ENCODE data around the gene NOC2L. TPM values are rescaled to one million over a fixed set of nuclear protein-coding genes. Genes with fewer than 3 reads are reported as not detected.

Gene NOC2L
- total RNA-seq, 1 donor from 2014 or later: 95.5 TPM

DNA sequence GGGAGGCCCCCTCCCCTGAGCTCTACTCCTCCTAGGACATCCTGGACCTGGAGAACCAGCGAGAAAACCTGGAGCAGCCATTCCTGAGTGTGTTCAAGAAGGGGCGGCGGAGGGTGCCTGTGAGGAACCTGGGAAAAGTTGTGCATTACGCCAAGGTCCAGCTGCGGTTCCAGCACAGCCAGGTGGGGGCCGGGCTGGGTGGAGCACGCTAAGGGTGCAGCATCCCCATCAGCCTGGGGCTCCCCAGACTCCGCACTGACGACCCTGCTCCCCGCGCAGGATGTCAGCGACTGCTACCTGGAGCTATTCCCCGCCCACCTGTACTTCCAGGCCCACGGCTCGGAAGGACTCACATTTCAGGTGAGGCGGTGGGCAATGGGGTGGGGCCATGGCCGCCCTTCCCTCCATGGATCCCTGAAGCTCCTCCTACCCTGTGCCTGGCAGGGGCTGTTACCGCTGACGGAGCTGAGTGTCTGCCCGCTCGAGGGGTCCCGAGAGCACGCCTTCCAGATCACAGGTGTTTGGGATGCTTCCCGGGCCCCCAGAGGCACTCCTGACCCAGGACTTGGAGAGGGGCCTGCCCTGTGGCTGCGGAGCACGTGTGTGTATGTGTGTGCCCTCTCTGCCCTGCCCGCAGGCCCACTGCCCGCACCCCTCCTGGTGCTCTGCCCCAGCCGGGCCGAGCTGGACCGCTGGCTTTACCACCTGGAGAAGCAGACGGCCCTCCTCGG, 11.4 kb upstream of the NOC2L start:
- POLR2A ChIA-PET: no interaction called here
- no peak for DNase-seq
- no peaks in the 10 kb centered on the region for H3K9me3 Mint-ChIP-seq
- CTCF ChIA-PET: no interaction called here
- intact Hi-C loops (cut with micrococcal nuclease): no loop called here
- H3K36me3 Mint-ChIP-seq (ENCODE audit: low read depth): no peaks in the 10 kb centered on the region
- no peak overlapping the region for H3K4me3 Mint-ChIP-seq
- peaks cover 19% of the 10 kb centered on the region for H3K27me3 Mint-ChIP-seq
- TF ChIP-seq, protein P1, sequence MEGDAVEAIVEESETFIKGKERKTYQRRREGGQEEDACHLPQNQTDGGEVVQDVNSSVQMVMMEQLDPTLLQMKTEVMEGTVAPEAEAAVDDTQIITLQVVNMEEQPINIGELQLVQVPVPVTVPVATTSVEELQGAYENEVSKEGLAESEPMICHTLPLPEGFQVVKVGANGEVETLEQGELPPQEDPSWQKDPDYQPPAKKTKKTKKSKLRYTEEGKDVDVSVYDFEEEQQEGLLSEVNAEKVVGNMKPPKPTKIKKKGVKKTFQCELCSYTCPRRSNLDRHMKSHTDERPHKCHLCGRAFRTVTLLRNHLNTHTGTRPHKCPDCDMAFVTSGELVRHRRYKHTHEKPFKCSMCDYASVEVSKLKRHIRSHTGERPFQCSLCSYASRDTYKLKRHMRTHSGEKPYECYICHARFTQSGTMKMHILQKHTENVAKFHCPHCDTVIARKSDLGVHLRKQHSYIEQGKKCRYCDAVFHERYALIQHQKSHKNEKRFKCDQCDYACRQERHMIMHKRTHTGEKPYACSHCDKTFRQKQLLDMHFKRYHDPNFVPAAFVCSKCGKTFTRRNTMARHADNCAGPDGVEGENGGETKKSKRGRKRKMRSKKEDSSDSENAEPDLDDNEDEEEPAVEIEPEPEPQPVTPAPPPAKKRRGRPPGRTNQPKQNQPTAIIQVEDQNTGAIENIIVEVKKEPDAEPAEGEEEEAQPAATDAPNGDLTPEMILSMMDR (IDR thresholded peaks at IDR 0.05): no peak
- H3K4me1 Mint-ChIP-seq: peaks cover 6% of the 10 kb centered on the region
- ATAC-seq (ENCODE audit: low read depth): no peak
- H3K27ac Mint-ChIP-seq: no peak overlapping the region

DNA sequence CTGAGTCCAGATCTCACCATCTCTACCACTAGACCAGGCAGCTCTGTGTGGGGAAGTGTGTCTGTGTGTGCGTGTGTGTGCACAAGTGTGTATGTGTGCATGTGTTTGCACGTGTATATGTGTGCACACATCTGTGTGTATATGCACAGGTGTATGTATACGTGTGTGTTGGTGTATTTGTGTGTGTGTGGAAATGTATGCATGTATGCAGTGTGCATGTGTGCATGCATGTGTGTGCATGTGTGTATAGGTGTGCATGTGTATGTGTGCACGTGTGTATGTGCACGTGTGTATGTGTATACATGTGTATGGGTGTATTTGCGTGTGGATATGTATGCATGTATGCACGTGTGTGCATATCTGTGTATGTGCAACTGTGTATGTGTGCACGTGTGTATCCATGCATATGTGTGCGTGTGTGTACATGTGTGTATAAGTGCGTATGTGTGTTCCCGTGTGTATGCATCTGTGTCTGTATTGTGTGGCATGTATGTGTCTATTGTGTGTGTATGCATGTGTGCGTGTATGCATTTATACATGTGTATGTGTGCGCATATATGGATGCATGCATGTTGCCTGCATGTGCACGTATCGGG, 10.3 kb upstream of the NOC2L start:
- H3K4me3 Mint-ChIP-seq: no peak overlapping the region
- POLR2A ChIA-PET: no interaction called here
- H3K27ac Mint-ChIP-seq: no peak overlapping the region
- no peaks in the 10 kb centered on the region for H3K36me3 Mint-ChIP-seq (ENCODE audit: low read depth)
- CTCF ChIA-PET: no interaction called here
- intact Hi-C loops (cut with micrococcal nuclease): loop anchor here (5.0 kb wide), 1 partner anchor 47 kb away; the partner anchor contains the start of gene SAMD11
- TF ChIP-seq, protein P1 (IDR thresholded peaks at IDR 0.05): no peak
- H3K4me1 Mint-ChIP-seq: peaks cover 6% of the 10 kb centered on the region
- DNase-seq (no peak), ATAC-seq (ENCODE audit: low read depth) (no peak)
- H3K27me3 Mint-ChIP-seq: peaks cover 14% of the 10 kb centered on the region
- no peaks in the 10 kb centered on the region for H3K9me3 Mint-ChIP-seq

DNA sequence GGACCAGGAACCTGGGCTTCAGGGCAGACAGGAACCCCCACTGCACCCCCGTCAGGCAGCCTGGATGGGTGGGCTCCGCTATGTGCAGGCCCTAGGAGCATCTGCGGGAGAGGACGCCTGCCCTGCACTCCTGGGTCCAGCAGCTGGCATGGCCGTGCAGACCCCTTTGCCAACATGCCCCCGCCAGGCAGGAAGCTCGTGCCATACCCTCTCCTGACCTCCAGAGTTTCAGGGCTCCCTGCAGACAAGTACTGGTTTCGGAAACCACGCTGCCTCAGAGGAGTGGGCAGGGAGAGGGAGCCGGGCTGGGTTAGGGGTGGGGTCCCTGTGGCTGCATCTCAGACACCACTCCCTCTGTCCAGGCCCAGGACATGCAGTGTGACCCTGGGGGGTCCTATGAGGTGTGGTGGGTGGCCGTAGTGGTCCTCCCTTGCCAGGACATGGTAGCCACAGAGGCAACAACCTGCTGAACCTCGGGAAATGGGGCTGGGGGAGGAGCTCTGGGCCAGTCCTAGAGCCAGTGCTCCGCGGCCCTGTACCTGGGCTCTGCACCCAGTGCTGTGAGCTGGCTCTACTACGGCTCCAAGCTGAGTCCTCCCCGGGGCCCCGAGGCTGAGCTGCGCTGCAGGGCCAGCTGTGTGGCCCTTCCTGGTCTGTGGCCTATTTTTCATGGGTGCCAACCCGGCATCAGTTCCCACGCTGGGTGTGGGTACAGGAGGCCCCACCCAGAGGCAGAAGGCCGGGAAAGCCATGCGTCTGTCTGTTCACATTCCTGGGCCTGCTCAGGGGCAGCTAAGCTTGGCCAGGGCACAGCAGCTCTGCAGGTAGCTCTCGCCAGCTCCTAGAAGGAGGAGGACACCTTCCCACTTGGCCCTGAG, 8.6 kb upstream of the NOC2L start:
- CTCF ChIA-PET: no interaction called here
- TF ChIP-seq, protein P1 (IDR thresholded peaks at IDR 0.05): no peak

DNA sequence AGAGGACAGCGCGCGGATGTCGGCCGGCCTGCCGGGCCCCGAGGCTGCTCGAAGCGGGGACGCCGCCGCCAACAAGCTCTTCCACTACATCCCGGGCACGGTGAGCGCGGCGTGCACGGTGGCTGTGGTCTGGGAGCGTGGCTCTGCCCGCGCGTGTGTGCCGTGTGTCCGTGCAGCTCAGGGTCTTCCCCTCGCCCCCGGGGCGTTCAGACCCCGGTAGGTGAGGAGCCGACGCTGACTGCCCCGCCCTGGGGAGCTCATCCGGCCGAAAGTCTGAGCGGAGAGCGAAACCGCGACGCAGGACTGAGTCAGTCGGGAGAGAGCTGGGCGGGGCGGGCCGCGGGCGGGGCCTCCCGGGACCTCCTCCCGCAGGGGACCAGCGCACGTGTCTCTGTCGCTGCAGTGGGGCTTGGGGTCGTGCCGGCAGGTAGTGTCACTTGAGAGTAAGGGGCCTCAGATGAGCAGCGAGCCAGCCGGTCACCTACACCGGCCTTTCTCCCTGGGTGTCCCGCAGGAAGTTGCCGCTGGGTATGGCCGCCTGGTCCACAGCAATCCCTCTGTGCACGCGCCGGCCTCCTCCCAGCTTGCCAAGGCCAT, 7.7 kb upstream of the NOC2L start:
- Mint-ChIP-seq H3K27me3 (peaks cover 6% of the 10 kb centered on the region), H3K27ac (no peak overlapping the region), H3K36me3 (ENCODE audit: low read depth) (peaks cover 1% of the 10 kb centered on the region), H3K4me3 (peak overlapping the region; percentile 83), H3K9me3 (no peaks in the 10 kb centered on the region), H3K4me1 (peaks cover 8% of the 10 kb centered on the region)
- ATAC-seq (ENCODE audit: low read depth): peak; percentile 91
- TF ChIP-seq, protein P1 (IDR thresholded peaks at IDR 0.05): no peak
- intact Hi-C loops (cut with micrococcal nuclease): loop anchor here (1.0 to 5.0 kb wide), 2 partner anchors 8 to 45 kb away; partner anchors contain the start of genes NOC2L and SAMD11
- DNase-seq: peak; percentile 65
- ChIA-PET POLR2A (interaction anchor here (1.0 to 1.2 kb wide), 4 partner anchors 9 to 408 kb away, joined by 3 to 5 read pairs (median 4); partner anchors contain the start of gene AURKAIP1), CTCF (interaction anchor here (1.1 to 1.2 kb wide), 2 partner anchors 17 to 61 kb away, joined by 3 to 4 read pairs; no protein-coding TSS in a partner anchor)

More for the DNA sequence above, 8.6 kb upstream of the NOC2L start:
- intact Hi-C loops (cut with micrococcal nuclease): loop anchor here (1.0 to 5.0 kb wide), 2 partner anchors 8 to 45 kb away; partner anchors contain the start of genes NOC2L and SAMD11
- Mint-ChIP-seq H3K4me3 (no peak overlapping the region), H3K4me1 (peaks cover 6% of the 10 kb centered on the region), H3K27me3 (peaks cover 8% of the 10 kb centered on the region), H3K9me3 (no peaks in the 10 kb centered on the region), H3K27ac (no peak overlapping the region), H3K36me3 (ENCODE audit: low read depth) (peaks cover 1% of the 10 kb centered on the region)
- DNase-seq (no peak), ATAC-seq (ENCODE audit: low read depth) (no peak)
- POLR2A ChIA-PET: interaction anchor here (1.0 kb wide), 2 partner anchors 8 to 96 kb away, joined by 5 read pairs; no protein-coding TSS in a partner anchor

Data from activated B cell treated with CpG ODN at 0.5 μM for 24 hours (primary cell).